Activated CD8-positive, alpha-beta memory T cell treated with anti-CD3 and anti-CD28 coated beads, Interleukin-2, amount 10 ng/mL, durations not matched to agents 7 days and 5 days (primary cell): ENCODE results near the gene SCAI. TPM values are rescaled to one million over a fixed set of nuclear protein-coding genes. Genes with fewer than 3 reads are reported as not detected.
A peak's percentile ranks its signal among the peaks of the same experiment; 100 is the strongest.
"Not testable (repeated sequence)": the region's sequence is repeated elsewhere in the genome, so short reads cannot be mapped to it uniquely, and the experiment has no call there.

Experiments
- ATAC-seq: fragments of 150-1000 bp; cut with Tn5 transposase; one replicate; pipeline ENCODE4 v1.10.0; 2021; ENCODE audit warnings: moderate library complexity
- CTCF ChIA-PET: fragments of 350-600 bp; sonication (Branson Sonifier 250); formaldehyde crosslinking; loops from one replicate; lab custom pipeline; 2021; ENCODE audit warnings: antibody characterized with exemption; lab: Charles Lee
- DNase-seq: peaks from one replicate; pipeline ENCODE4 v3.0.0-alpha.2; 2020
- H3K27ac Mint-ChIP-seq: one replicate; pipeline ENCODE4 v1.8.0; 2021; ENCODE audit warnings: mild to moderate bottlenecking, mixed read lengths
- H3K27me3 Mint-ChIP-seq: one replicate; pipeline ENCODE4 v1.8.0; 2021; ENCODE audit warnings: mixed read lengths
- H3K36me3 Mint-ChIP-seq: one replicate; pipeline ENCODE4 v1.8.0; 2021; ENCODE audit warnings: mild to moderate bottlenecking, mixed read lengths
- H3K4me1 Mint-ChIP-seq: one replicate; pipeline ENCODE4 v1.8.0; 2021; ENCODE audit warnings: mixed read lengths
- H3K4me3 Mint-ChIP-seq: one replicate; pipeline ENCODE4 v1.8.0; 2021; ENCODE audit warnings: mild to moderate bottlenecking, moderate library complexity, mixed read lengths
- H3K9me3 Mint-ChIP-seq: one replicate; pipeline ENCODE4 v1.8.0; 2022; ENCODE audit warnings: low read depth, mixed read lengths
- total RNA-seq, 2 experiments: library from RNA; stranded (reverse); gene quantifications; one replicate each; pipeline ENCODE4 v1.2.3, GENCODE V29; 2021

The SCAI gene
- total RNA-seq, 2 experiments from 2014 or later = 9.4 to 13.7 TPM

- CTCF ChIA-PET, H3K4me1 Mint-ChIP-seq, ATAC-seq, H3K27me3 Mint-ChIP-seq, H3K36me3 Mint-ChIP-seq, H3K27ac Mint-ChIP-seq, H3K4me3 Mint-ChIP-seq, H3K9me3 Mint-ChIP-seq, DNase-seq: not testable (repeated sequence)
These were observed 127.7 kb downstream of the SCAI start for GRCh38 chr9:125015655-125016054.

DNA sequence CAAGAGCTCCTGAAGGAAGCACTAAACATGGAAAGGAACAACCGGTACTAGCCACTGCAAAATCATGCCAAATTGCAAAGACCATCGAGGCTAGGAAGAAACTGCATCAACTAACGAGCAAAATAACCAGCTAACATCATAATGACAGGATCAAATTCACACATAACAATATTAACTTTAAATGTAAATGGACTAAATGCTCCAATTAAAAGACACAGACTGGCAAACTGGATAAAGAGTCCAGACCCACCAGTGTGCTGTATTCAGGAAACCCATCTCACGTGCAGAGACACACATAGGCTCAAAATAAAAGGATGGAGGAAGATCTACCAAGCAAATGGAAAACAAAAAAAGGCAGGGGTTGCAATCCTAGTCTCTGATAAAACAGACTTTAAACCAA lies 131.3 kb downstream of the SCAI start:
- ATAC-seq, DNase-seq, H3K4me1 Mint-ChIP-seq, H3K9me3 Mint-ChIP-seq, H3K27ac Mint-ChIP-seq, H3K4me3 Mint-ChIP-seq, CTCF ChIA-PET, H3K27me3 Mint-ChIP-seq: not testable (repeated sequence)
- peaks cover 11% of the 10 kb centered on the region for H3K36me3 Mint-ChIP-seq

DNA sequence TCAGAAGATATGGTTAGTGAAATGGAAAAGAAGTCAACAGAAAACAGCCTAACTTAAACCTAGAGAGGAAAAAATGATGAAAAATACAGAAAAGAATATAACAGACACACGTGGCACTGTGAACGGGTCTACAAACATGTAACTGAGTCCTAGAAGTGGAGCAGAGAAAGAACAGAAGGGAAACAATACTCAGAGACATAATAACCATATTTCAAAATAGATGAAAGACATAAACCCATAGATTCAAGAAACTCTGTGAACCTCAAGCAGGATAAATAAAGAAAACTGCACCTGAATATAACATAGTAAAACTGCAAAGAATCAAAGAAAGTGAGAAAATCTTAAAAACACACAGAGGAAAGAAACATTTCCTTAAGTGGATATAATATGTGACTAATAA lies 134.7 kb downstream of the SCAI start:
- H3K36me3 Mint-ChIP-seq = peaks cover 6% of the 10 kb centered on the region
- ATAC-seq (no peak), DNase-seq (no peak)
- no peaks in the 10 kb centered on the region for H3K27me3 Mint-ChIP-seq
- CTCF ChIA-PET = no interaction called here
- H3K27ac Mint-ChIP-seq = no peak overlapping the region
- H3K4me3 Mint-ChIP-seq = no peak overlapping the region
- H3K4me1 Mint-ChIP-seq = no peaks in the 10 kb centered on the region
- no peaks in the 10 kb centered on the region for H3K9me3 Mint-ChIP-seq

- no peaks in the 10 kb centered on the region for H3K9me3 Mint-ChIP-seq
- no peaks in the 10 kb centered on the region for H3K27me3 Mint-ChIP-seq
- H3K27ac Mint-ChIP-seq = no peak overlapping the region
- ATAC-seq (no peak), DNase-seq (no peak)
- CTCF ChIA-PET = no interaction called here
- no peaks in the 10 kb centered on the region for H3K4me1 Mint-ChIP-seq
- no peak overlapping the region for H3K4me3 Mint-ChIP-seq
- peaks cover 1% of the 10 kb centered on the region for H3K36me3 Mint-ChIP-seq
These were observed 140.0 kb downstream of the SCAI start for GRCh38 chr9:125003332-125003731.

GRCh38 chr9:124983698-124984097 lies 159.6 kb downstream of the SCAI start:
- Mint-ChIP-seq H3K9me3 (no peaks in the 10 kb centered on the region), H3K4me1 (no peaks in the 10 kb centered on the region), H3K27me3 (no peaks in the 10 kb centered on the region), H3K4me3 (no peak overlapping the region), H3K27ac (no peak overlapping the region), H3K36me3 (peaks cover 2% of the 10 kb centered on the region)
- no peak for DNase-seq
- CTCF ChIA-PET = no interaction called here
- no peak for ATAC-seq

DNA sequence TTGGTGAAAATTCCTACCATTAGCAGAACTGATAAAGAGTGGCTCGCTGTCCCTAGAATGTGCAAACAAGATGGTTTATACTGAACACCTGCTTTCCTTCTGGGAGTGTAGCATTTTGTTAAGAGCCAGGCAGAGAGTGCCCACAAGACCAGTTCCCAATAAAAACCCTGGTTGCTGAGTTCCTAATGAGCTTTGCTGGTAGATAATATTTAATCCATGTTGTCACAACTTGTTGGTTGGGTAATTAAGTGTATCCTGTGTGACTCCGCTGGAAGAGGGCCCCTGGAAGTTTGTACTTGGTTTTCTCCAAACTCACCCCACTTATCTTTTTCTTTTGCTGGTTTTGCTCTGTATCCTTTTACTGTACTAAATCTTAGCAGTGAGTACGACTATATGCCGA lies 162.9 kb downstream of the SCAI start:
- Mint-ChIP-seq H3K27me3 (no peaks in the 10 kb centered on the region), H3K36me3 (no peaks in the 10 kb centered on the region), H3K4me3 (no peak overlapping the region), H3K27ac (no peak overlapping the region), H3K4me1 (no peaks in the 10 kb centered on the region), H3K9me3 (no peaks in the 10 kb centered on the region)
- DNase-seq (no peak), ATAC-seq (no peak)
- CTCF ChIA-PET = no interaction called here

GRCh38 chr9:124975131-124975530 lies 168.2 kb downstream of the SCAI start:
- H3K4me1 Mint-ChIP-seq = peaks cover 2% of the 10 kb centered on the region
- CTCF ChIA-PET = no interaction called here
- H3K36me3 Mint-ChIP-seq = peaks cover 11% of the 10 kb centered on the region
- H3K9me3 Mint-ChIP-seq = no peaks in the 10 kb centered on the region
- ATAC-seq (no peak), DNase-seq (no peak)
- no peak overlapping the region for H3K27ac Mint-ChIP-seq
- H3K27me3 Mint-ChIP-seq = no peaks in the 10 kb centered on the region
- H3K4me3 Mint-ChIP-seq = no peak overlapping the region

GRCh38 chr9:124973807-124974206 lies 169.5 kb downstream of the SCAI start:
- peaks cover 13% of the 10 kb centered on the region for H3K36me3 Mint-ChIP-seq
- CTCF ChIA-PET = no interaction called here
- no peak overlapping the region for H3K27ac Mint-ChIP-seq
- H3K4me1 Mint-ChIP-seq = peaks cover 2% of the 10 kb centered on the region
- no peak for ATAC-seq
- H3K27me3 Mint-ChIP-seq = no peaks in the 10 kb centered on the region
- H3K9me3 Mint-ChIP-seq = no peaks in the 10 kb centered on the region
- no peak overlapping the region for H3K4me3 Mint-ChIP-seq
- DNase-seq = no peak

DNA sequence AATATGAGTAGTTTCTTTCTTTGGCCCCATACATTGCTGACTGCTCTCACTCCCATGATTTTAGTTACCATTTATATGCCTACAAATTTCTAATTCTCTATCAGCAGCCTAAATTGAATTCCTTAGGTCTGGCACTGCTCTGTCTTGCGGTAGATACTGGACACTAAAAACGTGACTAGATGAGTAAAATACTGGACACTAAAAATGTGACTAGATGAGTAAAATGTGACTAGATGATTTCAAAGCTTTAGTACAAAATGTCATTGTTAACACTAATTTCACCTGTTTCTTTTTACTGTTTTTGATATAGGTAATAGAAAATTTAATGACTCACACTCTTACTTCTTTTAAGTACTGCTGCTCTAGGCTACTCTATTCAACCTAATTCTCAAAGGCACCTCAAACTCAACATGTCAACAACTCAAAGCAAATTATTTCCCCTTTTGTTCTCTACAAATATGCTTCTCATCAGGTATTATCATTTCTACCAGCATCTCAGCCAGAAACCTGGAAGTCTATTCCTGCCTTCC lies 171.0 kb downstream of the SCAI start:
- ATAC-seq (no peak), DNase-seq (no peak)
- Mint-ChIP-seq H3K4me1 (peaks cover 2% of the 10 kb centered on the region), H3K27ac (no peak overlapping the region), H3K36me3 (peaks cover 13% of the 10 kb centered on the region), H3K4me3 (no peak overlapping the region), H3K27me3 (no peaks in the 10 kb centered on the region), H3K9me3 (no peaks in the 10 kb centered on the region)
- CTCF ChIA-PET = no interaction called here

GRCh38 chr9:124969401-124969800 lies 173.9 kb downstream of the SCAI start:
- CTCF ChIA-PET = no interaction called here
- Mint-ChIP-seq H3K4me3 (no peak overlapping the region), H3K27ac (no peak overlapping the region)

DNA sequence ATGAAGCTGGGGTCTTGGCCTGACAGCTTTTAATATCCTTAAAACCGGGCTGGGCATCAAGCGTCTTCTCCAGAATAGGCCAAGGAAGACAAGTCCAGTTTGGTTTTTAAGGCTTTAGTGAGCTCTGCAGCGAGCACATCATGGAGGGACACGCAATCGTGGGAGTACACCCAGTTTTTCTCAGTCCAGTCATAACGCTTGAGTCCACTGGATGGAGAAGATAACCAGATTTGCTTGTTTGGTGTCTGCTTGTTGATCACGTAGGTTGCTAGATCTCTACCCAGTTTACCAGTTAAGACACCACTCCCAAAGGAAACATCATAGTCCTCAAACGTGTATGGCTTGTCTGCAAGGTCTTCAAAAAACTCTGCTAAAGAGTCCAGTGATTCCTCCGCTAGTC lies 175.1 kb downstream of the SCAI start:
- Mint-ChIP-seq H3K9me3 (no peaks in the 10 kb centered on the region), H3K27me3 (no peaks in the 10 kb centered on the region), H3K27ac (no peak overlapping the region), H3K4me1 (peaks cover 24% of the 10 kb centered on the region), H3K36me3 (peaks cover 11% of the 10 kb centered on the region), H3K4me3 (no peak overlapping the region)
- CTCF ChIA-PET = interaction anchor here (1.0 kb wide), 1 partner anchor 18 kb away, joined by 3 read pairs; no protein-coding TSS in a partner anchor
- ATAC-seq (no peak), DNase-seq (no peak)

More at GRCh38 chr9:124969401-124969800, 173.9 kb downstream of the SCAI start:
- peaks cover 11% of the 10 kb centered on the region for H3K36me3 Mint-ChIP-seq
- DNase-seq (no peak), ATAC-seq (no peak)
- no peaks in the 10 kb centered on the region for H3K9me3 Mint-ChIP-seq
- no peaks in the 10 kb centered on the region for H3K27me3 Mint-ChIP-seq
- H3K4me1 Mint-ChIP-seq = peaks cover 18% of the 10 kb centered on the region

DNA sequence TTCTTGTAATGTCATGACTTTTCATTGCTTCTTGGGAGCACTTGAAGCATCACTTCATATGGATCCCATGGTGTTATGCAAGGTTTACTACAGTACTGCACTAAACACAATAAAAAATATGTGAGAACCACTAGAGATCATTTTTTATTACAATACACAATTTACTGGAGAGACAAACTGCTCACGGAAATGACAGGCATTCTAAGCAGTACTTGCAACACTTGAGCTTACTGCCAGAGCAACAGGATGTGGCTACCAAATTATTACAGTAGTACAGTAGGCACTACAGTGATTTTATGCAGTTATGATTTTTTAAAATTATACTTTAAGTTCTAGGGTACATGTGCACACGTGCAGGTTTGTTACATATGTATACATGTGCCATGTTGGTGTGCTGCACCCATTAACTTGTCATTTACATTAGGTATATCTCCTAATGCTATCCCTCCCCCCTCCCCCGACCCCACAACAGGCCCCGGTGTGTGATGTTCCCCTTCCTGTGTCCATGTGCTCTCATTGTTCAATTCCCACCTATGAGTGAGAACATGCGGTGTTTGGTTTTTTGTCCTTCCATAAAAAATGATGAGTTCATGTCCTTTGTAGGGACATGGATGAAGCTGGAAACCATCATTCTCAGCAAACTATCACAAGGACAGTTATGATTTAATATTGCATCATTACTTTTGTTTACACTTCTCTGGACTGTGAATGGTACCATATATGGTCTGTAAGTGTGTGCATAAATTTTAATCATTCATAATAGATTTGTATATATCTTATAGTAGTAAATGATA lies 177.4 kb downstream of the SCAI start:
- H3K9me3 Mint-ChIP-seq, H3K27me3 Mint-ChIP-seq, H3K36me3 Mint-ChIP-seq: not testable (repeated sequence)
- peak; percentile 44 for DNase-seq
- peak; percentile 92 for ATAC-seq
- CTCF ChIA-PET = interaction anchor here (0.9 kb wide), 1 partner anchor 162 kb away, joined by 3 read pairs; no protein-coding TSS in a partner anchor
- H3K4me1 Mint-ChIP-seq = peaks cover 24% of the 10 kb centered on the region
- peak overlapping the region; percentile 30 for H3K4me3 Mint-ChIP-seq
- H3K27ac Mint-ChIP-seq = peak overlapping the region; percentile 70

DNA sequence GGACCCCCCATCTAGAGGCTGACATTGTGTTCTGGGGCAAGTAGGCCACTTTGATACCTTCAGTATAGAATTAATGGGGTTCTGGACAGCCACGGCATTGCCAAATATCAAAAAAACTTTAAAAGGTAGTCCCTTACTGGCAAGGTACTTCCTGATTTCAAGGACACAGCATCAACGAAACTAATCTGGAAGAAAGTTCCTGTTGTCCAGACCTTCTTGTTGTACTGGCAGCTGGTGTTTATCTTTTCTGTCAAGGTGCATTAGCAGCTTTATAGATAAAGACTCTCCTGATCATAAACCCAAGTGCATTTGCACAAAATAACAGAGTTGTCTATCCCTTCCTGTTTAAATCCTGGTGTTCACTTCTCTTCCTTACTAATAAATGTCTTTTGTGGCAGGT lies 178.7 kb downstream of the SCAI start:
- Mint-ChIP-seq H3K27ac (peak overlapping the region; percentile 47), H3K4me1 (peaks cover 24% of the 10 kb centered on the region), H3K4me3 (no peak overlapping the region), H3K27me3 (no peaks in the 10 kb centered on the region), H3K9me3 (no peaks in the 10 kb centered on the region), H3K36me3 (peaks cover 4% of the 10 kb centered on the region)
- CTCF ChIA-PET = no interaction called here
- ATAC-seq = no peak
- DNase-seq = no peak

DNA sequence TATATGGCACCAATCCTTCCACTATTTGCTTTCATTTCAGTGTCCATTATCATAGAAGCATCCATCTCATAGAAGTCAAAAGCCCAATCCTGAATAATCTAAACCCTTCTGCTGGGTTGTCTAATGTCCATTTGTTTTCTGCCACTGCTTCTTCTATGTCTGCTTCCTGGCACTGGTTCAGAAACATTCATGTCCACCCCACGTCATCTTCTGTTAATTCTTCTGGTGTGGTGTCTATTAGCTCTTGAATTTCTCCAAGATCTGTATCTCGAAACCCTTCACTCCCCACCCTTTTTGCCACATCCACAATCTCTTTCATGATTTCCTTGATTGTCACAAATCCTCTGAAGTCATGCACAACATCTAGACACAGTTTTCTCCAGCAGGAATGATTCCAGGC lies 179.3 kb downstream of the SCAI start:
- H3K9me3 Mint-ChIP-seq = no peaks in the 10 kb centered on the region
- CTCF ChIA-PET = no interaction called here
- DNase-seq = no peak
- no peak for ATAC-seq
- H3K27ac Mint-ChIP-seq = peak overlapping the region; percentile 25
- H3K36me3 Mint-ChIP-seq = peaks cover 4% of the 10 kb centered on the region
- H3K27me3 Mint-ChIP-seq = no peaks in the 10 kb centered on the region
- no peak overlapping the region for H3K4me3 Mint-ChIP-seq
- H3K4me1 Mint-ChIP-seq = peaks cover 24% of the 10 kb centered on the region
